Prostate gland (tissue), 2 donors: ENCODE results near the gene LRP3. TPM values are rescaled to one million over a fixed set of nuclear protein-coding genes. Genes with fewer than 3 reads are reported as not detected.

Source experiments
- DNase-seq: peaks from one replicate; pipeline ENCODE4 v3.0.0-alpha.2; 2019; ENCODE audit warnings: low spot score
- H3K27ac ChIP-seq, 2 donors: fragments of 200-600 bp; sonication (generic); 2 replicates each; pipeline ENCODE4 v1.5.1; 2017 to 2019
- H3K27me3 ChIP-seq: fragments of 200-600 bp; sonication (generic); replicated peaks from 2 replicates; pipeline ENCODE4 v1.5.1; 2019; ENCODE audit not compliant: insufficient read depth
- H3K36me3 ChIP-seq, 2 donors: fragments of 200-600 bp; sonication (generic); 1 replicate in 1 of 2; 2 replicates in 1 of 2; pipeline versions ENCODE4 v1.5.1 to v1.8.1; 2017 to 2019
- H3K4me1 ChIP-seq: fragments of 200-600 bp; sonication (generic); replicated peaks from 2 replicates; pipeline ENCODE4 v1.5.1; 2019
- H3K4me3 ChIP-seq, 2 donors: fragments of 200-600 bp; sonication (generic); 2 replicates each; pipeline ENCODE4 v1.5.1; 2017 to 2019
- H3K9me3 ChIP-seq: fragments of 200-600 bp; sonication (generic); 2 replicates; pipeline ENCODE4 v1.5.1; 2017
- POLR2A ChIP-seq: fragments of 450-650 bp; IDR thresholded peaks from one replicate; pipeline ENCODE4 v1.6.1; 2016; ENCODE audit warnings: antibody characterized with exemption, mild to moderate bottlenecking
- POLR2AphosphoS5 ChIP-seq: sonication (generic); formaldehyde crosslinking; IDR thresholded peaks from one replicate; pipeline ENCODE4 v1.6.1; 2017; ENCODE audit warnings: antibody characterized with exemption
- WGBS: methylation state at CpG from one replicate; pipeline ENCODE4 v1.1.5; 2018; 5-methylcytosine and 5-hydroxymethylcytosine counted together
- intact Hi-C: fragments of 100-400 bp; cut with DNase I; formaldehyde crosslinking; loops from one replicate; pipeline ENCODE4 v1.14.2; 2022
- total RNA-seq, 2 donors: library from RNA; depleted of rRNA; stranded (reverse); fragments of >200 nt; gene quantifications; one replicate each; pipeline ENCODE4 v1.1.0, GENCODE V29; 2016
- TF ChIP-seq, protein P1 (sequence below), 4 experiments: fragments of 200-600 bp in 2 of 4; fragments of 450-650 bp in 2 of 4; sonication (generic) in 2 of 4; IDR thresholded peaks; 1 replicate in 3 of 4; 2 replicates in 1 of 4; pipeline ENCODE4 v1.5.1; 2016 to 2019; ENCODE audit warnings: antibody characterized with exemption in 4 of 4, mild to moderate bottlenecking in 2 of 4, moderate library complexity in 2 of 4

The LRP3 gene
- total RNA-seq, 2 donors from 2014 or later = 63.7 to 64.4 TPM

DNA sequence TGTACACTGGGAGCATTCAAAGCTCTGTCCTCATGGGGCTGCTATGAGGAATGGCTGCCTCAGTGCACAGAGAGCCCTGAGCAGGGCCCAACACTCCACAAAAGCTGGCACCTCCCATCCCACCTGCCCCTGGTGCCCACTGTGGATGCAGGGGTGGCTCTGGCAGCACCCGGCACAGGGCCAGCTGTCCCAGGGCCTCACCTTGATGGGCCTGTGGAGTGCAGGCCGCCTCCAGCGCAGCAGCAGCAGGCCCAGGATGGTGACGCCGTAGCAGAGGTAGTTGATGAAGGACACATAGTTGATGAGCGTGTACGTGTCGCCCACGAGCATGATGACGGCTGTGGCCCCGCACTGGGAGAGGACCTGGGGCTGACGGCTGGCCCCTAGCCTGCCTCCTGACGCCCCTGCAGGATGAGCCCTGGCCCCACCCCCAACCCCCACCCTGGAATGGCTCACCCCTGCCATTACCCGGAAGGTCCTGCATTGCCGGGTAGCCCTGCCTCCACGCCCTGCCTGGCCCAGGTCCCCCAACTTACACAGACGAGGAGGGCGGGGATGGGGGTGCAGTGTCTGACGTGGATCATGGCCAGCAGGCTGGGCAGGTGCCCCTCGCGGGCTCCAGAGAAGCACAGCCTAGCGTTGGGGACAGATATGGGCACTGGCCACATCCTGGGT, 16.3 kb downstream of the LRP3 start:
- TF ChIP-seq, protein P1, sequence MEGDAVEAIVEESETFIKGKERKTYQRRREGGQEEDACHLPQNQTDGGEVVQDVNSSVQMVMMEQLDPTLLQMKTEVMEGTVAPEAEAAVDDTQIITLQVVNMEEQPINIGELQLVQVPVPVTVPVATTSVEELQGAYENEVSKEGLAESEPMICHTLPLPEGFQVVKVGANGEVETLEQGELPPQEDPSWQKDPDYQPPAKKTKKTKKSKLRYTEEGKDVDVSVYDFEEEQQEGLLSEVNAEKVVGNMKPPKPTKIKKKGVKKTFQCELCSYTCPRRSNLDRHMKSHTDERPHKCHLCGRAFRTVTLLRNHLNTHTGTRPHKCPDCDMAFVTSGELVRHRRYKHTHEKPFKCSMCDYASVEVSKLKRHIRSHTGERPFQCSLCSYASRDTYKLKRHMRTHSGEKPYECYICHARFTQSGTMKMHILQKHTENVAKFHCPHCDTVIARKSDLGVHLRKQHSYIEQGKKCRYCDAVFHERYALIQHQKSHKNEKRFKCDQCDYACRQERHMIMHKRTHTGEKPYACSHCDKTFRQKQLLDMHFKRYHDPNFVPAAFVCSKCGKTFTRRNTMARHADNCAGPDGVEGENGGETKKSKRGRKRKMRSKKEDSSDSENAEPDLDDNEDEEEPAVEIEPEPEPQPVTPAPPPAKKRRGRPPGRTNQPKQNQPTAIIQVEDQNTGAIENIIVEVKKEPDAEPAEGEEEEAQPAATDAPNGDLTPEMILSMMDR (IDR thresholded peaks at IDR 0.05) = no peak
- TF ChIP-seq POLR2A (no peak), POLR2AphosphoS5 (no peak)
- Histone ChIP-seq H3K9me3 (no peaks in the 10 kb centered on the region), H3K27me3 (no peaks in the 10 kb centered on the region), H3K4me1 (no peaks in the 10 kb centered on the region), H3K27ac (no peak overlapping the region), H3K4me3 (no peak overlapping the region), H3K36me3 (no peaks in the 10 kb centered on the region)
- intact Hi-C loops = no loop called here
- WGBS = 82% methylated on average over 14 of the region's 22 CpGs
- no peak for DNase-seq

DNA sequence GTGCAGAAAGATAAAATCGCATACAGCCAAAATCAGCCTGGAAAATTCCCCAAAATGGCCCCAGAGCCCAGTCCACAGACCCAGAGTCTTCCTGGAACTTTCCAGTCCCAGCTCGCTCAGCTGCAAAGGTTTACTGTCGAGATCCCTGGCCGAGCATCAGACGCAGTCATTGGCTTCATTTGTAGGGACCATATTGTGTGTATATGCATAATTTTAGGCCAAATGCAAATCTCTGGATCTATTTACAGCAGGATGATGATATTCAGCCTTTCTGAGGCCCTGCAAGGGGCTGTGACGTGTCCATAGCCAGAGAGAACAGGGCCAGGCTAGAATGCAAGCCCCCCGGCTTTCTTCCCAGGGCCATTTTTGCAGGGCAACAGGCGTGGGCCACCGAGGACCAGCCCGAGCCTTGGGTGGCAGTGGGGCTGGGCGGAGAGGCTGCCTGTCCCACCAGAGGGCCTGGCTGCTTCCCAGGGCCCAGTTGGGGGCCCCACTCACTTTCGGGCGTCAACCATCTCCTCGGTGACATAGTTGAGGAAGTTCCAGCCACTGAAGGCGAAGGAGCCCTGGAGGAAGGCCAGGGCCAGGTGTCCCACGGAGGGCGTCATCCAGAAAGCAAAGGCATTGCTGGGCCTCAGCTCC, 17.8 kb downstream of the LRP3 start:
- H3K27ac ChIP-seq = no peak overlapping the region
- no peaks in the 10 kb centered on the region for H3K4me1 ChIP-seq
- H3K9me3 ChIP-seq = no peaks in the 10 kb centered on the region
- no peaks in the 10 kb centered on the region for H3K27me3 ChIP-seq
- DNase-seq = no peak
- no peak overlapping the region for H3K4me3 ChIP-seq
- 64% methylated on average over 11 of the region's 17 CpGs for WGBS
- H3K36me3 ChIP-seq = no peaks in the 10 kb centered on the region
- no peak for TF ChIP-seq POLR2A
- TF ChIP-seq, protein P1 (IDR thresholded peaks at IDR 0.05) = no peak
- no peak for TF ChIP-seq POLR2AphosphoS5
- intact Hi-C loops = no loop called here

DNA sequence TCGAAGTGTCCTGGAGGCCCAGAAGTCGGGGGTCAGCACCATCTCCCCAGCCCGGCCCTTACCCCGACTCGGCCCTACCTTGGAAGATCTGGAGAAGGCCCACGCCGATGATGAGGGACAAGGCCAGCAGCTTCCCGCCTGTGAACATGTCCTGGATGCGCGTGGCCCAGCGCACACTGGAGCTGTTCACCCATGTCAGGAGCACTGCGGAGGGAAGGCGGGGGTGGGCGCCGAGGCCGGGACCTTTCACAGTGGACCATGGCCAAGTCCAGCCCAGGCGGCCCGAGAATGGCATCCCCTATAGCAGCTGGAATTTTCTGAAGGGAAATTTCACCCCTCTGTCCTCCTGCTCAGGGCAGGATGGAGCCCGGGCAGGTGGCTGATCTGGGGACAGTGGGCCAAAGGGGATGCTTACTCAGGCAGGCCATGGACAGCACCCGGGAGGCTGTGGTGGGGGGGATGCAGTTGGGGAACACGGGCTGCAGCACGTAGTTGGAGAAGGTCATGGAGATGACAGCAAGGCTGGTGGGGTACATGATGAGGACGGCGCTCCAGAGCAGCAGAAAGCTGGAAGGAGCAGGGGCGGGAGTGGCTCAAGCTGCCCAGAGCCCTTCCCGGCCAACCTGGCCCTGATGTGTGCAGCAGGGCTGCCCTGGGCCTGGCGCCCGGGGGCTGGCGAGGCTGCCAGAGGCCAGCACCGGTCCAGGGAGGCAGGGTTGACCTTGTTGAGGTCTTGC, 18.5 kb downstream of the LRP3 start:
- 87% methylated on average over 27 of the region's 30 CpGs for WGBS
- DNase-seq = no peak
- no peak overlapping the region for H3K27ac ChIP-seq
- no peaks in the 10 kb centered on the region for H3K4me1 ChIP-seq
- no peaks in the 10 kb centered on the region for H3K27me3 ChIP-seq
- no peaks in the 10 kb centered on the region for H3K9me3 ChIP-seq
- H3K36me3 ChIP-seq = no peaks in the 10 kb centered on the region
- intact Hi-C loops = no loop called here
- no peak overlapping the region for H3K4me3 ChIP-seq
- TF ChIP-seq, protein P1 (IDR thresholded peaks at IDR 0.05) = no peak
- TF ChIP-seq POLR2AphosphoS5 (no peak), POLR2A (no peak)

DNA sequence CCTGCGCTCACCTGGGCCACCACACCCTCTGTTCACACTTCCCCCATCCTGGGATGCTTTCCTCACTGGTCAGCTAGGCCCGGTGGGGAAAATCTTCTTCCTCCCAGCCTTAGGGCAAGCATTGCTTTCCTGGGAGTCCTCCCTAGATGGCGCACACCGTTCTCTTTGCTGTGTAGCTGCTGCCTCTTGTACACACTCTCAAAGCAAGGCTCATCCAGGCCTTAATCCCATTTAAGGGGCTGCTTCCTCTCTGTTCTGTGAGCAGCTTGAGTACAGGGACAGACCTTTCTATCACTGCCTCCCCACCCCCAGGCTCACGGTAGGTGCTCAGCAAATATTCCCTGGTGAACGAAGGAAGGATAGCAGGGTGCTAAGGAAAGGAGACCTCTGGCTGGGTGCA, 20.5 kb downstream of the LRP3 start:
- H3K4me1 ChIP-seq = no peaks in the 10 kb centered on the region
- no peaks in the 10 kb centered on the region for H3K9me3 ChIP-seq
- no peak for DNase-seq
- no peak overlapping the region for H3K27ac ChIP-seq
- WGBS = 56% methylated on average over 6 of the region's 6 CpGs
- H3K4me3 ChIP-seq = no peak overlapping the region
- H3K27me3 ChIP-seq = no peaks in the 10 kb centered on the region
- H3K36me3 ChIP-seq = no peaks in the 10 kb centered on the region
- no peak for TF ChIP-seq POLR2A
- TF ChIP-seq POLR2AphosphoS5 = no peak
- intact Hi-C loops = no loop called here

DNA sequence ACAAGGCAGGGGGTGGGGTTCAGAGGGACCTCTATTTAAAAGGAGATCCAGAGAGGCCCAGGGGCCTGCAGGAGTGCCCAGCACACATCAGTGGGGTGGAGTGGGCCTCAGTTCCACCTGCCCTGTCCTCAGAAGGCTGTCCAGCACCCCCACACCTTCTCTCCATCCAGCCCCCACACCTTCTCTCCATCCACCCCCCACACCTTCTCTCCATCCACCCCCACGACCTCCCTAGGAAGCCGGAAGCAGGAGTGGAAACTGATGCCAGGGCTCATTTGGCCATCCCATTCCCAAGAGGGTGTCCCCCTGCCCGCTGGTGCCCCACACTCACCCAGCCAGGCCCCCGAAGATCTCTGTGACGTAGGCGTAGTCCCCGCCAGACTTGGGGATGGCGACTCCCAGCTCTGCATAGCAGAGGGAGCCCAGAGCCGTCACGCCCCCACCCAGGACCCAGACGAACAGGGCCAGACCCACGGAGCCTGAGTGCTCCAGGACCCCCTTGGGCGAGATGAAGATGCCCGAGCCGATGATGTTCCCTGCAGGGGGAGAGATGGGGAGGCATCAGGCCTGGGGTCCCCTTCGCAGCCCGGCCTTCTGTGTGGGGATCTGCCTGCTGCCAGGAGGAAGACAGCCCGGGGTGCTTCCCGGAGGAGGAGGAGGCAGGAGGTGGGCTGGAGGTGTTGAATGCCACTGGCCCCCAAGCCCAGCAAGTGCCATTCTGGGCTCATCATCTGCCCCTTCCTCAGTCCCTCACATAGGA, 21.5 kb downstream of the LRP3 start:
- TF ChIP-seq, protein P1 (IDR thresholded peaks at IDR 0.05) = no peak
- H3K27ac ChIP-seq = no peak overlapping the region
- H3K27me3 ChIP-seq = no peaks in the 10 kb centered on the region
- no peak overlapping the region for H3K4me3 ChIP-seq
- no peaks in the 10 kb centered on the region for H3K9me3 ChIP-seq
- DNase-seq = no peak
- WGBS = 93% methylated on average over 19 of the region's 19 CpGs
- H3K36me3 ChIP-seq = no peaks in the 10 kb centered on the region
- H3K4me1 ChIP-seq = no peaks in the 10 kb centered on the region
- intact Hi-C loops = no loop called here
